HG03159 (cell line): ENCODE measurements around the gene ALG3.

Source experiments
- ATAC-seq: cut with Tn5 transposase; IDR thresholded peaks from one replicate; pipeline ENCODE4 v1.9.1; 2021; ENCODE audit warnings: mild to moderate bottlenecking, moderate library complexity; ENCODE audit not compliant: unreplicated experiment

Gene ALG3

DNA sequence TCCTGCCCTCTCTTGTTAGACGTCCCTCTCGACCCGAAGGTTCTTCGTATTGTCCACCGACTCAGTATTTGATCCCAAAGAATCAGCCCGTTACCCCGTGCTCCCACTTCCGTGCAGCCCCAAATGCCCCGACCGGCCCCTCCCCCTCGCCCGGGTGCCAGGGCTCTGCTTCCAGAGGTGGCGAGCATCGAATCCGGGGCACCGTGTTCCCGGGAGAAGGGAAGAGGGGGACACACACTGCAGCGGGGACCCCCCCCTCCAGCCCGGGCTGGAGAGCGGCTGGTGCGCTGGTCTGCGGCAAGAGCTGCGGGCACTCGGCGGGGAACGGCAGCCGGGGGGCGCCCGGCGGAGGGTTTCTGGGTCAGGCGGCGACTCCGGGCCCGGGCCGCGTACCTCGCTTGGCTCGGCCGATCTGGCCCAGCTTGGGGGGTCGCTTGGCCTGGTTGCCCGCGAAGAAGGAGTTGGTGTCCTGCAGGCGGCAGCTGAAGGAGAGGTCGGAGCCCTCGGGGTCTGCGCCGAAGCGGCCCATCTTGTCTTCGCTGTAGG lies 12.0 kb upstream of the ALG3 start:
- no peak for ATAC-seq

DNA sequence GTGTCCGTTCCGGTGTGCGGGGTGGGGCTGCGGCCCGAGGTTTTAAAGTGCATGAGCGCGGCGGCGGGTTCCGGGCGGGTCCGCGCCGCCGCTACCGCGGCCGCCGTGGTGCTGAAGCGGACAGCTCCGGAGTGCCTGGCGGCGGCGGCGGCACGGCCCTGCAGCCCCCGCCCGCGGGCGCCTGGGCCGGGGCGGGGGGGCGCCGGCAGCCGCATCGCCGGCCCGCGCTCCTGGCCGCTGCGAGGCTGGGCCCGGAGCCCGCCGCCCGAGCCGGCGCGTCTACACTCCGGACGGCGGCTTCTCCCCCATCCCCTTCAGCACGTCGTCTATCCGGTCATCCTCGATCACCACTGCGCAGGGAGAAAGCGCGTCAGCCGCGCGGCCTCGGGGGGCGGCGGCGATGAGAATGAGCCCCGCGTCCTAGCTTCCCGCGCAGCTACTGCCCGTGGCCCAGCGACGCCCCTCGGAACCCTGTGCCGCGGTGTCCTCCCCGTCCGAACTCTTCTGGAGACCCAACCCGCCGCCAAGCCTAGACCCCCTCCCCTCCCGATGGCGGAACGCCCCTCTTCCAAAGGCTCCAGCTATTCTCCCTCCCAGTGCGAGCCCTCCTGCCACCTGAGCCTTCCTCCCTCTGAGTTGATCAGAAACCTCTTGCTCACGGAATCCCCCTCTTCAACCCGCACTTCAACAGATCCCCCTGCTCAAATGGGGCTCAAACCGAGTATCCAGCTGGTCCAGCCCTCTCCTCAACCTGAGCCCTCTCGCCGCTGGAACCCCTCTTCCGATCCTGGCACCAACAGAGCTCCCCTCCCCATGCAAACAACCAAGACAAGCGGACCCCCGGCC lies 11.3 kb upstream of the ALG3 start:
- no peak for ATAC-seq

DNA sequence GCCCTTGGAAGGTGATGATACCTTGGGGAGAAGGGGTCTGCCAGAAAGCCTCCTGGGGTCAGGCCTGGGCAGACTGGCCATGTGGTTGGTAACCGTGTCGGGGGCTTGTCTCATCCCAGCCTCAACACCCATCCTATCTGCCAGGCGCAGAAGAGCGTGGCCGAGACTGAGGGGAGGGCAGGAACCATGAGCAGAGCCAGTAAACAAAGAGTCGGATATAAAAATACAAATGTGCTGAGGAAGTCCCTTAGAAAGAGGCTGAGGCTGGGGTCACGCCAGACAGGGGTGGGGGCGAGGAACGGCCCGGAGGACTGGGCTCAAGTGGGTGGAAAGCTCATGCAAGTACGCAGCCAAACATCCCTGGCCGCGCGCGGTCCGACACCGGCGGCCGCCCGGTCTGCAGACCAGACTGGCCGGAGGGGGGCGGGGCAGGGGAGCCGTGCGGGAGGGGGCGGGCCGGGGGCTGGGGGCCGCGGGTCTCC lies 10.7 kb upstream of the ALG3 start:
- no peak for ATAC-seq

DNA sequence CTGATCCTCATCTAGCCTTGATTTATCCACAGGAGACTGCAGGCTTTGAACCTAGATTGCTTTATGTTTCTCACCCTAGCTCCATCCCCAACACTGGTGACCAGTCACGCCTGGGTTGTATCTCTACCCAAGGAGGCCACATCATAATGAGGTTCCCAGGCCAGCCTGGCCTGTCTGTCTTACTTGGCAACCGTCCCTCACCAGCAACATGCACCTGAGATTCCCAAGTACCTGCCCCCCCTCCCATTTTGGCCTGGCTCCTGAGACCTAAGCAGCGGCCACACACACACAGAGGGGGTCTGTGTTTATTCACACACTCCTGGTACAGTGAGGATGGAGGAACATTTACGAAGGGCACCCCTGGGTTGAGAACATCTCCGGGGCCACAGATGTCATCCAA lies 10.2 kb upstream of the ALG3 start:
- no peak for ATAC-seq

DNA sequence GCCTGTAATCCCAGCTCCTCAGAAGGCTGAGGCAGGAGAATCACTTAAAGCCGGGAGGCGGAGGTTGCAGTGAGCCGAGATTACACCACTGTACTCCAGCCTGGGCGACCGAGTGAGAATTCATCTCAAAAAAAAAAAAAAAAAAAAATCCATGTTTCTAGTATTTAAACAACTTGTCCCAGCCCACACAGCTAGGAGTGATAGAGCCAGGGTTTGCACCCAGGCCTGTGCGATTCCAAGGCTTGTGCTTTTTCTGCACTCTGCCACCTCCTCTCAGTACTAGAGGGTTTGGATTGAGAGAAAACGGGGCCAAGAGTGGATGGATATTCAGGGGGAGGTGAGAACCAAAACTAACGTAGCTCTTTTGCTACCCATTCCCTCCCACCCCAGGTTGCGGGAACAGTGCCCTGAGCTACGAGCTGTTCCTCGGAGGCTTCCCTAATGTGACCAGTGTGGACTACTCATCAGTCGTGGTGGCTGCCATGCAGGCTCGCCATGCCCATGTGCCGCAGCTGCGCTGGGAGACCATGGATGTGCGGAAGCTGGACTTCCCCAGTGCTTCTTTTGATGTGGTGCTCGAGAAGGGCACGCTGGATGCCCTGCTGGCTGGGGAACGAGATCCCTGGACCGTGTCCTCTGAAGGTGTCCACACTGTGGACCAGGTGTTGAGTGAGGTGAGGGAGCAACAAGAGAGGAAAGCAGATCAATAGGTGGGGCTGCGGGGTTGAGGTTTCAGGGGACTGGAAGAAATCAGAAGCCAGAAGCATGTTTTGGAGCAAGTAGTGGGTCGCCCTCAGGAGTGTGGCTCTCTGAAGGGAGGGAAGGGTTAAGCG lies 8.5 kb upstream of the ALG3 start:
- ATAC-seq, result no peak

DNA sequence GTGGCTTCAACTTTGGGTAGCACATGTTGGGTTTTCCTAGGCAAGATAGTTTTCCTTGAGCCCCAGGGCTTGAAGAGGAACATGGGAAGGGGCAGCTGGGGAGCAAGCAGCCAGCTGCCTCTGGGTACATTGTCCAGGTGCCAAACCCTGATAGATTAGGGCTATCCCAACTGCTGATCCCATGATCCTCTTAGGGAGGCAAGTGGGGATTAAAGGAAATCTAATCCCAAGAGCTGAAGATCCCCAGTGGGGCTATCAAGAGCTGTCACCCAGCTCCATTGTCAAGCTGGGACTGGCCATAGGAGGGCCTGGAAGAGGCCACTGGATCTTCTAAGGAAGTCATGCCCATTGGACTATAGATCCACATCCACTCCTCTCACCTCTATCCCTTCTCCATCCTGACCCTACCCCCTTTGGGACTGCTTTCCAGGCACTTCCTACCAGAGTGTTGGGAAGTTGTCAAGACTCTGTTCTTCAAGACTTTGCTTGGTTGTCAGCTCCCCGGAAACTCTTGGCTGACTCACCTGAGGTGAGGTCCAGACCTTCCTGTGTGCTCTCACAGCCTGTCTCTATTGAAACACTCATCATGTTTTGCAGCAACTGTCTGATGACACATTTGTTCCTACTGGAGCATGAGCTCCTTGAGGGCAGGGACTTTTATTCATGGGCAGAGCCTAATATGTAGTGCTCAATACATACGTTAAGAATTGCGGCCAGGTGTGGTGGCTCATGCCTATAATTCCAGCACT lies 6.7 kb upstream of the ALG3 start:
- no peak for ATAC-seq

DNA sequence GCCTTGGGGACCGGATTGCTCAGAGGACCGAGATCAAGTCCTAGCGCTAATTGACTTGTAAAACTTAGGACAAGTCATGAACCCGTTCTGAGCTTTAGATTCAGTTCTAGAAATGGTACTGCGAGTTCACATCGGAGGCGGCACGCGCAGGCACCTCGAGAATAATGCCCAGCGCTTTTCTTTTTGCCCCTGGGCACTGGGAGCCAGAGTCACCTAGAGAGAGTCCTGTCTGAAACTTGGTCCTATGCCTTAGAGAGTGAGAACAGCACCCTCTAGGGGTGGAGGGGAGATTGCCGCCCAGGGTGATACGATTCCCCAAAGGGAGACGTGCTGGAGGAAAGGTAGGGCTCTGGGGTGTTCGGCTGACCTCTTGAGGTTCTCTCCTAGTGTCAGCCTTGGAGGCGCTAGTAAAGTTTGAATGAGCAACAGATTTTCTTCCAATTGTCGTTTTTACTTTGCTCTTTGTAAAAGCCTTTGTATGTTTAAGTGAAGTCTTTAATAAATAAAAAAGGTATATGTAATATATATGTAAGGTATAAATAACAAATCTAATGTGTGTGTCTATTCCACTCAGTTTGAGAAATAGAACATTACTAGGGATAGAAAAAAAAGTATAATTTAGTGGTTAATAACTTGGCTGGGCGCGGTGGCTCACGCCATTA lies 1.5 kb upstream of the ALG3 start:
- peak; percentile 63 for ATAC-seq

DNA sequence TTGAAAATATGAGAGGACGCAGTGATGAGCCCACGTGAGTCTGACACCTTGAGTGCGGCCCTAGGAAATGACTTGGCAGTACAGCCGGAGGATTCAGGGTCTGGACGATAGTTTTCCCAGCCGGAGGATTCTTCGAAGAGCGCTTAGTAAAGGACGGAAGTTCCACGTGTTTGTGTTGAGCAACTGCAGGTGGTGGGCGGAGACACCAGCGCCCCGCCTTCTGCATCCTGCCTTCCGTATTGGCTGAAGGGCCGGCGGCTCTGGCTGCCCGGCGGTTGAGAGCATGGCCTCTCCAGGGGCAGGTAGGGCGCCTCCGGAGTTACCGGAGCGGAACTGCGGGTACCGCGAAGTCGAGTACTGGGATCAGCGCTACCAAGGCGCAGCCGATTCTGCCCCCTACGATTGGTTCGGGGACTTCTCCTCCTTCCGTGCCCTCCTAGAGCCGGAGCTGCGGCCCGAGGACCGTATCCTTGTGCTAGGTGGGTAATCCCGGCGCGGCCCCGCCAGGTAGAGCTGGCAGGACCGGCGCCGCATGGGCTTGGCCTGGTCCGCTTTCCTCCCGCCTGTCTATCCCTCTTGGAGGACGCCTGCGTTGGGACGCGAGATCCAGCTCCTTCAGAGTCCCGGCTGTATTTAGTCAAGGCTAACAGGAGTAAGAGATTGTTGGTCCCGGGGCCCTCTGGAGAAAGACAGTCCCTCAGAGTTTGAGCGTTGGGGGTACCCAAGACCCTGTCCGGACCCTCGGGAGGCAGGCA lies 827 bp upstream of the ALG3 start, which contains the start of gene EEF1AKMT4:
EEF1AKMT4 (plus strand) TSS at position 261 of the 755 bp plus-strand sequence; CDS start at position 284, 23 bp downstream.
- ATAC-seq, result peak; percentile 90

DNA sequence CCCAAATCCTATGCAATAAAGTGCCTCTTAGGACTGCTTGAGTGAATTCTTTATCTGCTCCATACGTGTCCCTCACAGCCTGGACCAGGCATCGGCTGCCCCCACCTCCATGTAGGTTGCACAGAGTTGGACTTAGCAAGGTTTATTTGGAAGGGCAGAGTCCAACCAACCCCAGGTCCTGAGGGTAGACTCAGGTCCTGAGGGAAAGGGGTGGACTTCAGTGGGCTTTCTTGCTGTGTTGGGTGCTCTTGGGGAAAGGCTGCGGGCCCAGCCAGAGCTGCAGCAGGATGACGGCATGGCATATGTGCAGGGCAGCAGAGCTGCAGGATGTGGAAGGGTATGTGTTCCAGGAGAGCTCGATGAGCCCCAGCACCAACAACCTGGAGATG lies 6.5 kb downstream of the ALG3 start:
- ATAC-seq, result no peak

DNA sequence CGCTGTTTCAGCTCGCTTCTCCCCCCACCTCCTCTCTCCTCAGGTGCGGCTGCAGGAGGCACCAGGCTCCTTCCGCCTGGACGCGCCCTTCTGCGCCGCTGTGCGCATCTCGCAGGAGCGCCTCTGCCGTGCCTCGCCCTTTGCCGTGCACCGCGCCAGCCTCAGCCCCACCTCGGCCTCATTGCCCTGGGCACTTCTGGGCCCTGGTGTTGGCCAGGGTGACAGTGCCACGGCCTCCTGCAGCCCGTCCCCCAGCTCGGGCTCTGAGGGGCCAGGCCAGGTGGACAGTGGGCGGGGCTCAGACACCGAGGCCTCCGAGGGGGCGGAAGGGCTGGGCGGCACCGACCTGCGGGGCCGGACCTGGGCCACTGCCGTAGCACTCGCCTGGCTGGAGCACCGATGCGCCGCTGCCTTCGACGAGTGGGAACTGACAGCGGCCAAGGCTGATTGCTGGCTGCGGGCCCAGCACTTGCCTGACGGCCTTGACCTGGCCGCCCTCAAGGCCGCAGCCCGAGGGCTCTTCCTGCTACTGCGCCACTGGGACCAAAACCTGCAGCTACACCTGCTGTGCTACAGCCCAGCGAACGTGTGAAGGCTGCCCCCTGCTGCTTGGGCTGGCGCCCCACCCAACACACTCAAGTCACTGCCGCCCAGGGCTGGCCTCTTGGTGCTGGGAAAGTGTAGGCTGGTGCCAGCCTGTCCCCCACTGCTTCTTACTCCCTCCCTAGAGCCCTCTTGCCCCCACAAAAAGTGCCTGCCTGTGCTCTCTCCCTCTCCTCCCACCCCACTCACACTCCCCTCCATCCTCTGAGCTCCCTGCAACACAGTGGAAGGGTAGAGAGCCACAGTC lies 7.1 kb downstream of the ALG3 start:
- no peak for ATAC-seq

DNA sequence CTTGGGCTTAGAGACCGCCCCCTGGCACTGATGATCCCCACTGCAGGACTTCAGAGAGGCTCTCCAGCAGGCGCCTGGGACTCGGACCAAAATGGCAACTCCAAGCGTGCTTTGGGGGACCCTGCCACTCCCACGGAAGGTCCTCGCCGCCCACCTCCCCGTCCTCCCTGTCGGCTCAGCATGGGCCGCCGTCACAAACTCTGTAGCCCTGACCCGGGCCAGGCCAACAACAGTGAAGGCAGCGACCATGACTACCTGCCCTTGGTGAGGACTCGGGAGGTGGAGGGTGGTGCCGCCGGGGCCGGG lies 7.7 kb downstream of the ALG3 start:
- no peak for ATAC-seq

DNA sequence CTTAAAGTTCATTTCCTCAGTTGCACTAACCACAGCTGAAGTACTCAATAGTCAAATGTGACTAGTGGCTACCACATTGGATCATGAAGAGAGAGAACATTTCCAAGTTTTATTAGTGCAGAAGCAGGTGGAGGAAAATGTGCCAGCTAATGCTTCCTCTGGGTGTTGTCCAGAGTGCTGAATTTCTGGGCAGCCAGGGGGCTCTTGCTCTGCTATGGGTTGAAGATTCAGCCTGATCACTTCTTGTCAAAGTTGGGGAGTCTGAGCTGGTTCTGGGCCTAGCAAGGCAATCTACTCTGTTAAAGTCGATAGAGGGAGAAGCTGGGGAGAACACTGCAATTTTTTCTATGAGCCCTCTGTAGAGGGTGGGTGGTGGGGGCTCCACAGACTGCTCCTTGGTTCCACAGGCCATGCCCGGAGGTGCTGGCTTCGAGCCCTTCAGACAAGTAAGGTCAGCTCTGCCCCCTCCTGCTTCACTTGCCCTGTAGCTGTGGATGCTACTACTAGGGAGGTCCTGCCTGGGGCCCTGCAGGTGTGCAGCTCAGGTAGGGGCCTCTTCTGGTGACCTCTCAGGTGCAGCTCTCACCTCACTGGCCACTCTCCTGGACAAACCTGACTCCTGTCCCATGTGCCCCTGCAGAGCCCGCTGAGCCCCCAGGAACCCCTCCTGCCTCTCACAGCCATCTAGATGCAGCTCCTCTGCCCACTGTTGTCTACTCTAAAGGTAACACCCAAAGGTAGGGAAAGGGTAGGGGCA lies 8.2 kb downstream of the ALG3 start:
- no peak for ATAC-seq

DNA sequence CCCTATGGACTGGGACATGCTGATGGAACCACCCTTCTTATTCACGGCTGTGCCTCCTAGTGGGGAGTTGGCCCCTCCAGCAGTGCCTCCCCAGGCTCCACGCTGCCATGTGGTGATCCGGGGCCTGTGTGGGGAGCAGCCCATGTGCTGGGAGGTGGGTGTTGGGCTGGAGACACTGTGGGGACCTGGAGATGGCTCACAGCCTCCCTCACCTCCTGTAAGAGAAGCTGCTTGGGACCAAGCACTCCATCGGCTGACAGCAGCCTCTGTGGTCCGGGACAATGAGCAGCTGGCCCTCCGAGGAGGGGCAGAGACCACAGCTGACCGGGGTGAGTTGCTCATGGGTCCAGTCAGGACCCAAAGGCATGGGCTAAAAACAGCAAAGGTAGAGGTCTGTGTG lies 9.1 kb downstream of the ALG3 start:
- ATAC-seq, result no peak

DNA sequence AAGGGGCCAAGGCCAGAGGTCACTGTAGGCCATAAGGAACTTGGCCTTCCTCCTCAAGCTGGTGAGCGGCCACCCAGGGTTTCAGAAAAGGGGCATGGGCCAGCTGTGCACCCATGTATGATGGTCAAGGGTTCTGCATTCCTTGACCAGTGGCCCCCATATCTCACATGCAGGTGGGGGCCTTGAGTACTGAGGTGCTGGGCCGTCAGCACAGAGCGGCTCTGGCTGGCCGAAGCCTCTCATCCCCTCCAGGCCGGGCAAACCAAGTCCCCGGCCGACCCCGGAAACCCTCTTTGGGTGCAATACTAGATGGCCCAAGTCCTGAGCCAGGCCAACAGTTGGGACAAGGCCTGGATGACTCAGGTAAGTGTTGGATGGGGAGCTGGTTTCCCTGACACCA lies 9.5 kb downstream of the ALG3 start:
- ATAC-seq, result no peak

DNA sequence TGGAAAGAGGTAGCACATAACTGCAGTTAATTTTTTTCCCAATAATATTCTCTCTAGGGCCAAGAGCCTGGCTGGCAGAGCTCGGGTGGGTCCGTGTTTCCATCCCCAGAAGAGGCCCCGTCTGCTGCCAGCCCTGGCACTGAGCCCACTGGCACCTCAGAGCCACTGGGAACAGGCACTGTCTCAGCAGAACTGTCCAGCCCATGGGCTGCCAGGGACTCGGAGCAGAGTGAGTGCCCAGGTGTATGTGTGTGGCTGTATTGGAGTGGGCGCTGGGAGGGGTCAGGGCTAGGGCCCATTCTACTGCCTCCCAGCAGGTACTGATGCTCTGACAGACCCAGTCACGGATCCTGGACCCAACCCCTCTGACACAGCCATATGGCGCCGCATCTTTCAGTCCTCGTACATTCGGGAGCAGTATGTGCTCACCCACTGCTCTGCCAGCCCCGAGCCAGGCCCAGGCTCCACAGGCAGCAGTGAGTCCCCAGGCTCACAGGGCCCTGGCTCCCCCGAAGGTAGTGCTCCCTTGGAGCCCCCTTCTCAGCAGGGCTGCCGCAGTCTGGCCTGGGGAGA lies 10.4 kb downstream of the ALG3 start:
- ATAC-seq, result no peak

DNA sequence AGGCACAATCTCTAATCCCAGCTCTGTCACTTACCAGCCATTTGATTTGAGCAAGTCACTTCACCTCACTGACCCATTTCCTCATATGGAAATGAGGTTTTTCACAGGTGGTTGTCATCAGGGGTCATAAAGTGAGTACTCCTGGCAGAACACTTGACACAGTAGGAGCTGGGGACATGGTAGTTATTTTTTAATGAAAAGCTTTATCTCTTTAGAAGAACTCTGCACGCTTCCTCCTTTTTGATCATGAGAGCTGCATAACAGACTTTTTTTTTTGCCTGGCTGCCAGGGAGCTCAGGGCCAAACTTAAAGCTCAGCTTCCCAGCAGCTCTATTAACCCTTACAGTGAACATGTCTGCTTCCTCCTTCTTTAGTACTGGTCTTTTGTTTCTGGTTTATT lies 11.0 kb downstream of the ALG3 start:
- no peak for ATAC-seq

DNA sequence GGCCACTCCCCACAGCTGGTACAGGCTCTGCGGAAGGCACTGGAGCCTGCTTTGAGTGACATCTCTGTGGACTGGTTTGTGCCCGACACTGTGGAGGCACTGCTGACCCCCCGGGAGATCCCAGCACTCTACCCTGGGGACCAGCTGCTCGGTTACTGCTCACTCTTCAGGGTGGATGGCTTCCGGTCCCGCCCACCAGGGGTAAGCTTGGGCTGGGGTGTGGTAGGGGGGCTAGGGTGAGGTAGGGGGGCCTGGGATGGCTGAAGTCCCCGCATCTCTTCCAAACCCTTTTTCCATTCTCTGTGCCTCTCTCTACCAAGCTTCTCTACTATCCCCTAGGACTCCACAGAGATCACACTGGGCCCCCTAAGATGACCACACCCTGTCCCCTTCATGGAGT lies 11.6 kb downstream of the ALG3 start:
- ATAC-seq, result no peak

DNA sequence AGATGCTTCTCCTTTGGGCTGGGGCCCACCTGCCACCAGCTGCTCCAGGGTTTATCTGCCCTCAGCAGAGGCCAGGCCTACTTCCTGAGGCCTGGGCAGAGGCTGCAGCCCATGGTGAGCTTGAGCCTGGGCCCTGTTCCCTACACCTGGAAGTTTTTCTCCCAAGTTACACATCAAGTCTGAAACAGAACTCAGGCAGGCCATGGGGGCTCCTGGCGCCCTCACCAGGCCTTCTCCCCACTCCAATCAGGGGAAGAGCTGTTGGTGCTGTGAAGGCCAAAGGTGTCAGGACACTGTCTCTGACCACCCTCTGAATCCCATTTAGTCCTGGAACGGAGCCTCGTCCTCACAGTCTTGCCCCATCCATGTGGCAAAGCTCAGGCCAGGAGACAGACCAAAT lies 12.1 kb downstream of the ALG3 start:
- no peak for ATAC-seq
